Stimulated activated CD4-positive, alpha-beta T cell treated with anti-CD3 and anti-CD28 coated beads, Interleukin-2, amount 100 ng/mL, for 48 hours (primary cell): ENCODE results near the gene MIER2.
"Not testable (repeated sequence)": the region's sequence is repeated elsewhere in the genome, so short reads cannot be mapped to it uniquely, and the experiment has no call there.

Experiments
- DNase-seq, 2 donors: peaks; one replicate each; pipeline ENCODE4 v3.0.0-alpha.2; 2020

The MIER2 gene

GRCh38 chr19:355536-355935 is 10.9 kb upstream of the MIER2 start:
- not testable (repeated sequence) for DNase-seq

DNA sequence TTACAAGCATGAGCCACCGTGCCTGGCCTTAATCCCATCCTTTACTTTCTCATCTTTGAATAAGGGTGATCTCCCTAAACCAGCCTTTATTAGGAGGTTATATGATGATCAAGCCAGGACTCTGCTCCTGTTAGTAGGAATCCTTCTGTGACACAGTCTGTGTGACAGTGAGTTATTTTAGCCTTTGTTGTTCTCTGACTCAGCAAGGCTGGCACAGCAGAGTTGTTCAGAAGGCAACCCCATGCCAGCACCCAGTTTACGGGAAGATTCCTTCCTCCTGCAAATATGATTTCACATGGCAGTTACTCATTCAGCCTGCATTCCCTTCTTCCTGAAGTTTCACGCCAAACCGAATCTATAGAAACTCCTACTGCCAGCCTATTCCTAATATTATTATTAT is 10.5 kb upstream of the MIER2 start:
- no peak for DNase-seq

- DNase-seq: no peak
Observed at GRCh38 chr19:351976-352625, 7.5 kb upstream of the MIER2 start.

GRCh38 chr19:347946-348861 is 3.6 kb upstream of the MIER2 start:
- DNase-seq: no peak

- no peak for DNase-seq
Observed at GRCh38 chr19:345320-345879, 804 bp upstream of the MIER2 start.

- peak in 1 of 2 donors; percentile 24 for DNase-seq
Observed at GRCh38 chr19:343941-344624, 513 bp downstream of the MIER2 start.

DNA sequence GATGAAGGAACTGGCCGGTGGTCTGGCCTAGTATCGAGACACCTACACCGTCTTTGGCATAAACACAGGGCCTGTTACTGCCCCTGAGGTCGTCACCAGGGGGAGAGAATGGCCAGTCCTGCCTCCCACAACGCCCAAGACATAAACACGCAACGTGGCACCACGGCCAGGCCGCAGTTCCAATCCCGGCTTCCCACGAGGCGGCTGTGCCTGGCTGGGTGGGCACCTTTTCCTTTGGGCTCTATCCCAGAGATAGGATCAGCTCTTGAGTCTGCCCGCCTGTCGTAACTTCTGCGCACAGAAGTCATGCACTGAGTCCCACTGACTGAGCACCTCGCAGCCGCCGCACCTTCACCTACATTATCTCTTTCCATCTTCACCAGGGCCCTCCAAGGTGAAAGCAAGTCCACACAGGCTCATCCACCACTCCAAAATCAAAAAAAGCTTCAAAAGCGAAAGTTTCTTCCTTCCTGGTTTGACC is 1.1 kb downstream of the MIER2 start:
- no peak for DNase-seq

DNA sequence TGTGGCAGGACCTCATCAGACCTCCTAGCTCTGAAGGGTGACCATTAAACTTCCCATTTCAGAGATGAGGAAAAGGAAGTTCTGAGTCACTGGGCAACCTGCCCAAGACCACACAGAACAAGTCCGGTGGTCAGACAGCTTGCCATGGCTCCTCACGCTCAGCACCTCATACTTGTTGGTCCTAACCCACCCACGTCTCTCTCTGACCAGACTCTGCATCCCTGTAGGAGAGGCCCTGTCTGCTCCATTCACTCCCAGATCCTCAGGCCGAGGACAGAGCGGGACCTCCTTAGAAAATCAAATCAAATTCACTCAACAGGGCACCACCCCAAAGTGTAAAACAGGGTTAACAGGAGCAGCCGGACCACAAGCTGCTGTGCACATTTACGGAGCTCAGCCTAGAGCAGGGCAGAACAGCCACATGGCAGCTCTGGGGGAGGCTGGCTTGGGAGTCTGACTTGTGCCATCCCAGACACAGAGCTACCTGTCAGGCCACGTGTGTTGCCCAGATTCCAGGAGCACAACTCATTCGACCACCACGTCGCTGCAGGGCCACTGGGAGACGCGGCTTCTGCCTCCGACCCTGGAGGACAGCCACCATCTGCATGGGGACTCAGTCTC is 1.7 kb downstream of the MIER2 start:
- DNase-seq: no peak

- no peak for DNase-seq
Observed at GRCh38 chr19:342128-342455, 2.5 kb downstream of the MIER2 start.

- DNase-seq: no peak
Observed at GRCh38 chr19:341386-342127, 3.0 kb downstream of the MIER2 start.

- DNase-seq: no peak
Observed at GRCh38 chr19:340620-341385, 3.8 kb downstream of the MIER2 start.

DNA sequence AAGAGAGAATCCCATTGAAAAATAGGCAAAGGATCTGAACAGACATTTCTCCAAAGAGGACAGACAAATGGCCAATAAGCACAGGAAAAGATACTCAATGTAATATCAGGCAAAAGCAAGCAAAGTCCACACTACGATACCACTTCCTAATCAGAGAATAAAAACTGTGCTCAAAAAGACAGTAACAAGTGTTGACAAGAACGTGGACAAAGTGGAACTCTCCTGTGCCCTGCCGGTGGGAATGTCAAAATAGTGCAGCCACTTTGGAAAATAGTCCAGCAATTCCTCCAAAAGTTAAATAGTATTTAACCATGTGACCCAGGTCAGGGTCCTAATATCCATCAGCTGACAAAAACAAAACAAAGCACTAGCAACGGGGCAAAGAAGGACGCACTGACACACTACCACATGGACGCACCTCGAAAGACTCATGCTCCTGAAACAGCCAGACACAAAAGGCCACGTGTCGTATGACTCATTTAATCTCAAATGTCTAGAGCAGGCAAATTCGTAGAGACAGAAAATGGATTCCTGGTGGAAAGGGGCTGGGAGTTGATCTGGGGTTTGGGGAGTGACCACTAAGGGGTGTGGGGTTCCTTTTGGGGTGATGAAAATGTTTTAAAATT is 5.2 kb downstream of the MIER2 start:
- DNase-seq: no peak

- no peak for DNase-seq
Observed at GRCh38 chr19:338421-338820, 6.2 kb downstream of the MIER2 start.

- DNase-seq: no peak
Observed at GRCh38 chr19:336067-336614, 8.5 kb downstream of the MIER2 start.

DNA sequence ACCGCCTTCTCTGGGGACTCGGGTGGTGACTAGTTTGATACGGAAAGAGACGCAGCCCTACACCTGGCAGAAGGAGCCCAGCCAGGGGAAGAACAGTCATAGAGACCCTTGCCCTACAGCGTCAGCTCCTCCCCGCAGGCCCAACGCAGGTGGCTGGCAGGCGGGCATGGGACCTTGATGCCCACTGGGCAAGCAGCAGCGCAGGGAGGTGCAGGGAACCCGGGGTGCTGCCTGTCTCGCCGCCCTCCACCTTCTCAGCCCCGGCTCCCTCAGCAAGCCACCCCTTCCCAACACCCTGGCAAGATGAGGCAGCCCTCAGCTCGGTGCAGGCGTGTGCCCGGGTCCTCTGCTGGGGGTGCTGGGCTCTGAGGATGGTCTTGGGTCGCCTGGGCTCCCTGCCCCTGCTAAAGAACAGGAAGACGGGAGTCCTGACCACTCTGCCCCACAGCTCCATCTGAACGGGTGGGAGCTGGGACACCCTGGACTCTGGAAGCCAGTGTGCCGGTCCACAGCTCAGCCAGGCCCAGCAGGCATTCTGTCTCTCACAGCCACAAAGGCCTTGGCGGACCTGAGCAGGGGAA is 9.0 kb downstream of the MIER2 start:
- DNase-seq: no peak

- DNase-seq: no peak
Observed at GRCh38 chr19:335072-335471, 9.5 kb downstream of the MIER2 start.

- DNase-seq: no peak
Observed at GRCh38 chr19:334296-335071, 10.1 kb downstream of the MIER2 start.

GRCh38 chr19:330503-330902 is 14.1 kb downstream of the MIER2 start:
- no peak for DNase-seq

GRCh38 chr19:329876-330275 is 14.7 kb downstream of the MIER2 start:
- DNase-seq: no peak
